GM19455 (cell line): Measurements from ENCODE around the gene LYL1.

Experiments
- ATAC-seq: cut with Tn5 transposase; IDR thresholded peaks from one replicate; pipeline ENCODE4 v1.9.1; 2021; ENCODE audit not compliant: unreplicated experiment

Gene LYL1

DNA sequence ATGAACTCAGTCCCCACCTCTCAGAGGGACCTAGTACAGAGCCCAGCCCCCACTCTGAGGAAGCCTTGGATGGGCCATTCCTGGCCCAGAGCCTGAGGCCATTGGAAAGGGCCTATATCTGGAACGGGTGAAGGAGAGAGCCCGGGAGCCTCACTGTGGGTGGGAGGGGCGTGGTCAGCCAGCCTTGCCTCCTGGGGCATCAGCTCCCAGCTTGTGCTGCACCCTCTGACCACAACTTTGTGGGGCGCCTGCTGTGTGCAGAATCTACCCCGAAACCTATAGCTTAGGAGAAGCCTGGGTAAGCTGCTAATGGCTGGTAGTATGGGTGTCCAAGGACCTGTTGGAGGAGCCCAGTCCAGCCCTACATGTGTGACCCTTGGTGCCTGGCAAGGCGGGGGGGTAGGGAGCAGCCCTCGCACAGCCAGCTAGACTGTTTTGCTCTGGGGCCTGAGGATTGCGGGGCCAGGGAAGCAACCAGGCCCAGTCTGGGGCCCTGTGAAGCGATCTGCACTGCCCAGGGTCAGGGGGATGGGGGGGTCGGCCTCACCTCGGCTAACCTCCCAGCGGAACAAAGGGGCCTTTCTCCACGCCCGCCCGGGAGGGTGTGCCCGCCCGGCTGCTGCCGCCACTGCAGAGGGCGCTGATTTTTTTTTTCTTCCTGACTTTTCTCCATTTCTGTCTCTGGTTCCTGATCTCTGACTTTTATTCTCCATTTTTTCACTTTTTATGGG lies 42.3 kb downstream of the LYL1 start:
- ATAC-seq = no peak

DNA sequence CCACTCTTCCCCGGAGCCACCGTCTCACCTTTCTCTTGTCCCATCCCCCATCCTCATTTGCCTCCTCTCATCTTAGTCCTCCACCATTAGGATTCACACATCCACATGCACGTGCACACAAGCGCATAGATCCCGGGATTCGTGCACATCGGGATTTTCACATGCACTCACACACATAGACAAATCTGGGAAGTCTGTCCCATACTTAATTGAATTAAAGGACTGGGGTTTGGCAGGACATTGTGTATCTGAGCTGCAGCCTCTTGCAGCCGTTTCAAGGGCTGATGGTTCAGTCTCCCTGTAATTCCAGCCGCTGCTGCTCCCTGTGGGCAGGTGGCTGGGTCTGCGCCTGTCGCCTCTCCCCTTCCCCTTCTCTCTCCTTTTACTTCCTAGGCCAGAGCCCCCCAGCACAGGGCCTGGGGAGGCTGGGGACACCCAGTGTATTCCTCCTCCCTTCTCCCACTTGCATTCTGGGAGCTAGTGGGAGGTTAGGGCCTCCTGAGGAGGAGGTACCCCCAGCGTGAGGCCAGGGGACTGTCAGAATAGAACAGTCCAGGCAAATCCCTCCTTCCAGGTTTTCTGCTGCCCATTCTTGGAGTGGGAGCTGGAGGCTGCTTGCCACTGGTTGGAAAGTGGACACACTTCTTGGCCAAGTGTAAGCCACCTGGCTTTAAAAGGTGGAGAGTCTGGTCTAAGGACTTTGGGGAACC lies 43.6 kb downstream of the LYL1 start:
- ATAC-seq = no peak

DNA sequence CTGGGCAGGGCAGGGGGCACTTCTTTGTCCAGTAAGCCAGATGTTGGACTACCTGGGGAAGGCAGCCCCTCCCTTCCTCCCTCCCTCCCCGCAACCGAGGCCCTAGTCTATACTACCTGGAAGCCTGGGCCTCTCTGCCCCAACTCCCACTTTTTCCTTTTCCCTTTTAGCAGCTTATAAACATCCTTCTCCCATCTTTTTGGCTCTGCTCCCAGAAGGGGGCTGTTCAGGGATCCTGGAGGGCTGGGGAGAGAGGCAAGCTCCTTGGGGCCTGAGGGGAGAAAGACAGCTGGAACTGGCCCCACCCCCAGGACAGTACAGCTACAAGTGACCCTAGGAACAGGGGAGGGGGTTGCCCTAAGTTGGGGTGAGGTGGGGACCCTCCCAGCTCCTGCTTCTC lies 44.9 kb downstream of the LYL1 start:
- ATAC-seq = no peak

DNA sequence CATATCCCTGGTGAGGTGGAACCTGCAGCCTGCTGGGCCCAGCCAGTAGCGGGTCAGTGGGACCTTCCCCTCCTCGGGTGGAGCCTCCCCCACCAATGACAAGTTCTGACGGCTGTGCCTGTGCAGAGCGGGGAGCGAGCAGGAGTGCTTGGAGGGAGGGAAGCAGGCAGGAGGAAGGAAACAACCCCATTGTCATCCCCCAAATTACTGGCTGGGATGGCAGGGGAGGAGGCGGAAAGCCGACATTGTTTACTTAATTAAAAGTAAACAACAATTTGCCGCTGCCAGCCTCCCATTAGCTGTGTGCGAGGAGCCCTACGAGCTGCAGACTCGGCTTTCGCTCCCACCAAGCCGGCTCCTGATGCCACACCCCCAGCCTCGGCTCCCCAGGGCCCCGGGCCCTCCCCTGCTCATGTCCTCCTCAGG lies 45.5 kb downstream of the LYL1 start:
- no peak for ATAC-seq

DNA sequence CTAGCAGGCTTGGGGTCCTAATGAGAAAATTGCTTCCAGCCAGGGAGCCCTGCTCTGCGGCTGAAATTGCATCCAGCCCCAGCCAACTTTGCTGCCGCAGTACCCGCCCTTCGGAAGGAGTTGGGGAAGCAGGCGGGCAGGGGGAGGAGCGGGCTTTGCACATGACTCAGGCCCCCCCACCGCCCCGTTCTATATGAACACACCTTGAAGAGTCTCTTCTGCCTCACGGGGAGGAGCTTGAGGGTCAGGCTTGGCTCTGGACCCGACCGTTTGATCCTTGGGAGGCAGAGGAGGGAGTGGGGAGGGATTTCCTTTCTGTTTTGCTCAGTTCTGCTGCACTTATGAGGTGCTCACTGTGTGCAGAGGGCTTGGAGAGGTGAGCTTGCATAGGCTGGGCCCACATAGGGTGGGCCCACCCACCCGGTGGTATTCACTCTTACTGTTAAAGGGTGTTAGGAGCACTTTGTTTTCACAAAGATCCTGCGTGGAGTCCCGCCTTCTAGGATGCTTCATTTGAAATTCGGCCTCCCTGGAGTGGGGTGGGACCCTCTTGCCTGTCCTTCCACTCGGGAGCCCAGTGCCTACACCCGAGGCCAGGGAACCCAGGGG lies 46.5 kb downstream of the LYL1 start:
- ATAC-seq = no peak

DNA sequence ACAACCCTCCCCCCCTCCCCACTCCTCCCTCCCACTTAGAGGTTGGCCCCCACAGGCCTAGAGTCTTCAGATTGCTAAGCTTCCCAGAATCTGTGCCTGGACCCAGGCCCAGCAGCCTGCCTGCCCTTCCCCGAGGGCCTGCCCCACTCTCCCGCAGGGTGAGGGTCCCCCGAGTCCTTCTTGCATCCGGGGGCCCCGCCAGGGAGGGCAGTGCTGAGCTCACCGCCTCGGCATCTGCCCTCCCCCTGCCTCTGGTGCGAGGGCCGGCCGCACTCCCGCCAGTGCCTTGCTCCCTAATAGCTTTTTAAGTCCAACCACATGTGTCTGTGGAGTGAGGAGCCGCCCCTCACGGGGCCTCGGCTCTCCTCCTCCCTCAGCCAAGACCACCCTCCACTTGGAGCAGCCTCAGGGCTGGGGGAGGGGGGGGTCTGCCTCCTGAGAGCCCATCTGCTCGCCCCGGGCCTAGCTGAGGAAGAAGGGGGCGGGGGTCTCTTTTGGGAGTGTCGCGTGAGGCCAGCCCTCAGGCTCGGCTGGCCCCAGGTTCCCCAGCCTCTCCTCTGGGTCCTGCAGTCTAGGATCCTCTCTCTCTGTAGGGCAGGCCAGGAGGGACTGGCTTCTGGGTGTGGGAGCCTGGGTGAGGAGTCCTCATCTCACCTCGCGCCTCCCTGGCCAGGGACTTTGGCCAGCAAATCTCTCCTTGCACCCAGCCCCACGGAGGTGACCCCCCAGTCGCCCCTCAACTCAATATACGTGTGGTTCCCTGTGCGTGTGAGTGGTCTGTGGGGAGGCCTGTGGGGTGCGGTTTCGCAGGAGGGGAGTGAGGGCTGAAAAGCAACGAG lies 47.2 kb downstream of the LYL1 start:
- ATAC-seq = no peak

DNA sequence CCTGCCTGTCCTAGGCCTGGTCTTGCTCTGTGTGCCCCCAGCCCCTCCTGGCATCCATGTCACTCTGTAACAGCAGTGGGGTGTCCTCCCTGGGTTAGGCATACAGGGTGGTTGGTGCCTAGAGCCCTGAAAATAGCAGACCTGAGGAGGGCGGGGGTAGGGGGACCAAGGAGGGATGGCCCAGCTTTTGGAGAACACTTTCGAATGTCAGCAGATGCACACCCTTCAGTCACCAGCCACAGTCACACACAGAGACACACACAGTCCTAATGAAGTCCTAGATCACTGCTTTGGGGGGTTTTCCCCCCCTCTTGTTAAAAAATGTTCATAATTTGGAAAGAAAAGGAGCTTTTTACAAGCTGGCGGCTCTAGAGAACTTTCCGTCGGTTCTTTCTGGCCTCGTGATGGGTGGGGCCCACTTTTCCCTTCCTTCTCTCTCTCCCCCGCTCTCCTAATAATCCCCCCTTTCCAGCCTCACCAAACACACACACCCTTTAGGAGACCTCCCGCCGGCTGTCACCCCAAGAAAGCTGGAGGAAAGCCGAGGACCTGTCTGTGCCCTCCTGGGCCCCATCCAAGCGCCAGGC lies 47.9 kb downstream of the LYL1 start:
- ATAC-seq = no peak

DNA sequence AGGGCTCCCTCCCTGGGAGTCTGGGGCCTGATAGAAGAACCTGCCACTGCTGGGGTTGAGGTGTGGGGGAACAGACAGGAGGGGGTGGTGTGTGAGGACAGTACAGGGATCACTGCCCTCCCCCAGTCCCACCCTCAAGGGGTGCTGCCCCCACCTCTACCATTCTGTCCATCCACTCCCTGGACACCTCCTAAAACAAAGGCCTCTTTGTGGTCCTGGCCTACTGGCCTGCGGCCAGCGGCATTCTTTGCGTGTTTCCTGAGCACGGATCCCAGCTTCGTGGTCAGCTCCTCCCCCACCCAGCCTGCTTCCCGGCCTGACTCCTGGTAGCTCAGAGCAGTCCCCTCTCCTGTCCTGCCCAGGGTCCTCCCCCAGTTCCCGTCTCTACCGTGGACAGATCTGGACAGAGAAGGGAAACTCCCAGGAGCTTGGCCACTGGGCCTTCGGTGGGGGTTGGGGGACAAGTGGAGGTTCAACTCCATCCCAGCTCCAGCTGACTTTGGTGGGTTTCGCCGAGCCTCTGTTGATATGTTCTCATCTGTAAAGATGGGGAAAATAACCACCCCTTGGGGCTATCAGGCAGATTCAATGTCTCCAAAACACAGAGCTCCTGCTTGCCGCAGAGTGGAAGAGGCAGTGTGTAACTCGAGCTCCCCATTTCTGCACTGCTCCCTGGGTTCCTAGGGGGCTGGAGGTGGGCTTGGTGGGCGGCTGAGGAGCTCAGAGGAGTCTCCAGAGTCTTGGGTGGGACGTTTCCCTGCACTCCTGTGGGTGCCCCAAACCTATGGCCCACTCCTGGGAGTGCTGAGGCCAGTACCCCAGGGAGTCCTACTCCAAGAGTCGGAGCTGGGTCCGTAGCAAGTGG lies 48.7 kb downstream of the LYL1 start:
- ATAC-seq = no peak

DNA sequence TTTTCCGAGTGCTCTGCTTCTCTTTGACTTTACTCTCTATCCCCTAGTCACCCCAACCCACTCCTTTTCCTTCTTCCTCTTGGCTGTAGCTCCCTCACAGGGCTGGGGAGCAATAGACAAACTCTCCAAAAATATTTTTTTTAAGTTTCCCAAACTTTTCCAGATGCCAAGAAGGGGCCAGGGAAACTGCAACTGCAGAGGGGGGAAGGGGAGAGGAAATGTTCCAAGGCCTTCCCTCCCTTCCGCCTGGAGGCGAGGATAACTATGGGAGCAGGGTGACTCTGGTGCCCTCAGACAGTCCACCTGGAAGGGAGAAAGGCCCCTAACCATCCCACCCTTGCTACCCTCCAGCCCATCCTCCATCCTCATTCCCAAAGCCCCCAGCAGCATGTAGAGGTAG lies 49.4 kb downstream of the LYL1 start:
- no peak for ATAC-seq

DNA sequence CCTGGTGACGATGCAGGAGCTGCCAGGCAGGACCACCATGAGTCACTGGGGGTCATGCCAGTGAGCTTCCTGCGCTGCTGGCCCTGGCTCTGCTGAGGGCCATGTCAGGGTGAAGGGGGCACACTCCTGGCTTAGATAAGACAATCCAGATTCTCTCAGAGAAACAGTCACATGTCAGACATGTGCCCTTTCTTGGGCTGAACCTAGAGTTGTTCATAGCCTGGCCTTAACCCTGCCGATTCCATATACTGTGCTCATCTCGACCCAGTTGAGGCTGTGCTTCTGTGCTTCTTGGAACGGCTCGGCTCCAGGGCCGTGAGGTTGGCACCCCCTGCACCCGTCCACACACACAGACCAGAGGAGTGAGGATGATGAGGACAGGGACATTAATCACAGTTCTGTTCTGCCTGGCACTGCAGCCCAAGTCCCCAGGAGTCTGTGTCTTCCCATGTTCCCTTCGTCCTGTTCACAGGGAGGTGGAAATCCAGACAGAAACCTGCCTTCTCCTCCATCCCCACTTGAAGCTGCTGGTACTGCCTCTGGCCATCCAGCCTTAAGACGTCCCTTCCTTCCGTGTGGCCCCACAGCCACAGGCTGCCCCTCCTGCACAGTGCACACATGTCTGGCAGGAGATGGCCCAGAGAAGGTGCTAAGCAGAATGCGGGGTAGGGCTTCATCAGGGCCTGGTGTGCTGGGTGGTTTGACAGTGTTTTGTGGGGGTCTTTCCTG lies 50.0 kb downstream of the LYL1 start:
- ATAC-seq = no peak

DNA sequence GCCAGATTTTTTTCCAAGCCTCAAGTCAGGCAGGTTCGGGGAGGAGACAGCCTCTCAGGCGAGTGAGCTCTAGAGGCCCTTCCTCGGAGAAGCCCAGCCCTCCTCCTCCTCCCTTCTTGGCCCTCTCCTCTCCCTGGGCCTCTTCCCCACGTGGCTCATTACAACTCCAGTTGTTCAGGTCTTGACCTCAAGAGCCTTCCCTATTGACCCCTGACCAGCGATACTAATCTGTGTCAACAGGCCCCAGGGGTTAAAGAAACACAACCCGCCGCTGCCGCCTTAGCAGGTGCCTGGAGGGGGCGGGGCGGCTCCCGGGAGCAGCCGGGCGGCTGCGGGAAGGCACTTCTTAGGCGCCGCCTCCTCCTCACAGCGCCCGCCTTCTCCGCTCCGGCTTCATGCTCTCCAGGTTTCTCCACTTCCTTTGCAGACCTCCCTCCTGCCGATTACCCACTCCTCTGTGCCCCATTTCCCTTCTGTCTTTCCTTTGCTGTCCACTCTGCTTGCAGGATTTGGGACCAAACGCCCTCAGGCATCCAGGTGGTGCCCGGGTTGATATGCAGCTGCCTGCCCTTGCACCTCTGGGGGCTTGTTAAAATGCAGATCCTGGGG lies 51.0 kb downstream of the LYL1 start:
- ATAC-seq = no peak

DNA sequence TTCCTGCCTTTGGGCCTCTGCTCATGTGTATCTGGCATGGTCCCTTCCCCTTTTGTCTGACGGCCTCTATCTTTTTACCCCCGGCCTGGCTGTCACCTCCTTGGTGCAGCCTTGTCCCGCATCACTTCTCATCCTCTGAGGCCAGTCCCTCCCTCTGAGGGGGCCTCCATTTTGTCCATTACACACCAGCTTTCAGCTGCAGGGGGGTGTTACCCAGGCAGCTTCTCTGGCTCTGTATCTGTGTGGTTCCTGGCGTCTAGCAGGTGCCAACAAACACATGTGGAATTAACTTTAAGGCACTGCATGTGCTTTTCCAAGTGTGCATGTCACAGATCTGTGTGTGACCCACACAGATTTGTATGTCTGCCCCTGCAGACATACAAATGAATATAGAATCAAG lies 52.4 kb downstream of the LYL1 start:
- no peak for ATAC-seq
